ENCODE data around the gene SH2D1B.

Gene SH2D1B

GRCh38 chr1:162384601-162385279, 27.2 kb downstream of the SH2D1B start:
- Histone ChIP-seq H3K9ac (ENCODE audit: low read depth, low read length, poor library complexity) (no peak overlapping the region), H2BK15ac (ENCODE audit: low read length) (no peak overlapping the region), H3K27ac (replicated peaks; ENCODE audit: low read length) (peak overlapping the region; percentile 43), H3K36me3 (replicated peaks in 1 of 2; ENCODE audit: control insufficient read depth in 2 of 2, insufficient read depth in 2 of 2, low read length in 2 of 2) (peaks cover 3 to 39% of the 10 kb centered on the region in 2 donors), H3K14ac (ENCODE audit: low read length) (no peak overlapping the region), H2BK5ac (ENCODE audit: low read length) (no peak overlapping the region), H3K4ac (ENCODE audit: low read length) (no peak overlapping the region), H4K8ac (ENCODE audit: low read depth, low read length) (no peak overlapping the region), H3K9me3 (replicated peaks in 1 of 2; ENCODE audit: control insufficient read depth in 2 of 2, insufficient read depth in 1 of 2, low read depth in 1 of 2, low read length in 2 of 2) (no peaks in the 10 kb centered on the region), H3K23ac (ENCODE audit: low read depth, low read length, poor library complexity) (no peak overlapping the region), H2BK12ac (ENCODE audit: low read length) (no peak overlapping the region), H2BK120ac (ENCODE audit: low read depth, low read length) (peak overlapping the region; percentile 19), H2AK5ac (ENCODE audit: low read depth, low read length) (peak overlapping the region; percentile 40), H3K4me2 (ENCODE audit: insufficient read depth, low read length, poor library complexity, severe bottlenecking) (no peak overlapping the region), H3K79me1 (ENCODE audit: low read depth, low read length) (no peaks in the 10 kb centered on the region), H3K18ac (ENCODE audit: low read length) (no peak overlapping the region), H3K27me3 (ENCODE audit: control insufficient read depth in 3 of 3, insufficient read depth in 3 of 3, low read depth in 1 of 3, low read length in 3 of 3) (no peaks in the 10 kb centered on the region), H4K91ac (ENCODE audit: low read depth, low read length, poor library complexity) (no peak overlapping the region), H3K4me3 (ENCODE audit: low read length in 2 of 2) (no peak overlapping the region), H3K4me1 (ENCODE audit: control insufficient read depth in 2 of 2, insufficient read depth in 1 of 2, low read depth in 1 of 2, low read length in 2 of 2) (peaks cover 34 to 42% of the 10 kb centered on the region in 2 donors), H2AFZ (ENCODE audit: low read length) (peak overlapping the region; percentile 13)
- WGBS, 2 donors (ENCODE audit: extremely low coverage in 2 of 2, insufficient read length in 2 of 2, insufficient replicate concordance in 1 of 2), result no CpG with 5 or more reads among the region's 10 CpGs
- DNase-seq (ENCODE audit: low spot score), result no peak

GRCh38 chr1:162384116-162384515, 27.8 kb downstream of the SH2D1B start:
- no peak overlapping the region for H4K8ac ChIP-seq (ENCODE audit: low read depth, low read length)
- H2AK5ac ChIP-seq (ENCODE audit: low read depth, low read length), result peak overlapping the region; percentile 12
- no peak overlapping the region for H3K4me2 ChIP-seq (ENCODE audit: insufficient read depth, low read length, poor library complexity, severe bottlenecking)
- peak overlapping the region; percentile 43 for H3K27ac ChIP-seq (replicated peaks; ENCODE audit: low read length)
- H3K18ac ChIP-seq (ENCODE audit: low read length), result peak overlapping the region; percentile 68
- peak overlapping the region; percentile 13 for H2AFZ ChIP-seq (ENCODE audit: low read length)
- no peak overlapping the region for H4K91ac ChIP-seq (ENCODE audit: low read depth, low read length, poor library complexity)
- H2BK120ac ChIP-seq (ENCODE audit: low read depth, low read length), result peak overlapping the region; percentile 26
- no peaks in the 10 kb centered on the region for H3K9me3 ChIP-seq (replicated peaks in 1 of 2; ENCODE audit: control insufficient read depth in 2 of 2, insufficient read depth in 1 of 2, low read depth in 1 of 2, low read length in 2 of 2)
- no peak overlapping the region for H2BK5ac ChIP-seq (ENCODE audit: low read length)
- H3K23ac ChIP-seq (ENCODE audit: low read depth, low read length, poor library complexity), result no peak overlapping the region
- H3K79me1 ChIP-seq (ENCODE audit: low read depth, low read length), result no peaks in the 10 kb centered on the region
- peaks cover 28 to 35% of the 10 kb centered on the region in 2 donors for H3K4me1 ChIP-seq (ENCODE audit: control insufficient read depth in 2 of 2, insufficient read depth in 1 of 2, low read depth in 1 of 2, low read length in 2 of 2)
- H2BK15ac ChIP-seq (ENCODE audit: low read length), result peak overlapping the region; percentile 29
- peak overlapping the region; percentile 49 for H3K14ac ChIP-seq (ENCODE audit: low read length)
- WGBS, 2 donors (ENCODE audit: extremely low coverage in 2 of 2, insufficient read length in 2 of 2, insufficient replicate concordance in 1 of 2), result no CpG with 5 or more reads among the region's 6 CpGs
- peak overlapping the region; percentile 18 for H2BK12ac ChIP-seq (ENCODE audit: low read length)
- no peaks in the 10 kb centered on the region for H3K27me3 ChIP-seq (ENCODE audit: control insufficient read depth in 3 of 3, insufficient read depth in 3 of 3, low read depth in 1 of 3, low read length in 3 of 3)
- no peak overlapping the region for H3K4me3 ChIP-seq (ENCODE audit: low read length in 2 of 2)
- no peak for DNase-seq (ENCODE audit: low spot score)
- no peak overlapping the region for H3K9ac ChIP-seq (ENCODE audit: low read depth, low read length, poor library complexity)
- H3K36me3 ChIP-seq (replicated peaks in 1 of 2; ENCODE audit: control insufficient read depth in 2 of 2, insufficient read depth in 2 of 2, low read length in 2 of 2), result peaks cover 3 to 39% of the 10 kb centered on the region in 2 donors
- peak overlapping the region; percentile 2 for H3K4ac ChIP-seq (ENCODE audit: low read length)

- H3K23ac ChIP-seq (ENCODE audit: low read depth, low read length, poor library complexity), result no peak overlapping the region
- no peak overlapping the region for H3K9ac ChIP-seq (ENCODE audit: low read depth, low read length, poor library complexity)
- peak overlapping the region; percentile 24 for H2BK12ac ChIP-seq (ENCODE audit: low read length)
- H3K27ac ChIP-seq (replicated peaks; ENCODE audit: low read length), result no peak overlapping the region
- H4K8ac ChIP-seq (ENCODE audit: low read depth, low read length), result no peak overlapping the region
- no peak overlapping the region for H3K4me2 ChIP-seq (ENCODE audit: insufficient read depth, low read length, poor library complexity, severe bottlenecking)
- no peak overlapping the region for H2AFZ ChIP-seq (ENCODE audit: low read length)
- no peak overlapping the region for H2BK5ac ChIP-seq (ENCODE audit: low read length)
- no peak overlapping the region for H2BK15ac ChIP-seq (ENCODE audit: low read length)
- peak overlapping the region; percentile 26 for H2BK120ac ChIP-seq (ENCODE audit: low read depth, low read length)
- no peak for DNase-seq (ENCODE audit: low spot score)
- no peak overlapping the region for H3K4ac ChIP-seq (ENCODE audit: low read length)
- WGBS, 2 donors (ENCODE audit: extremely low coverage in 2 of 2, insufficient read length in 2 of 2, insufficient replicate concordance in 1 of 2), result no CpG with 5 or more reads among the region's 8 CpGs
- no peaks in the 10 kb centered on the region for H3K27me3 ChIP-seq (ENCODE audit: control insufficient read depth in 3 of 3, insufficient read depth in 3 of 3, low read depth in 1 of 3, low read length in 3 of 3)
- no peak overlapping the region for H3K14ac ChIP-seq (ENCODE audit: low read length)
- no peaks in the 10 kb centered on the region for H3K9me3 ChIP-seq (replicated peaks in 1 of 2; ENCODE audit: control insufficient read depth in 2 of 2, insufficient read depth in 1 of 2, low read depth in 1 of 2, low read length in 2 of 2)
- H2AK5ac ChIP-seq (ENCODE audit: low read depth, low read length), result peak overlapping the region; percentile 12
- H3K4me1 ChIP-seq (ENCODE audit: control insufficient read depth in 2 of 2, insufficient read depth in 1 of 2, low read depth in 1 of 2, low read length in 2 of 2), result peaks cover 26 to 29% of the 10 kb centered on the region in 2 donors
- H3K18ac ChIP-seq (ENCODE audit: low read length), result peak overlapping the region; percentile 20
- no peak overlapping the region for H4K91ac ChIP-seq (ENCODE audit: low read depth, low read length, poor library complexity)
- peaks cover 3 to 39% of the 10 kb centered on the region in 2 donors for H3K36me3 ChIP-seq (replicated peaks in 1 of 2; ENCODE audit: control insufficient read depth in 2 of 2, insufficient read depth in 2 of 2, low read length in 2 of 2)
- H3K79me1 ChIP-seq (ENCODE audit: low read depth, low read length), result no peaks in the 10 kb centered on the region
- H3K4me3 ChIP-seq (ENCODE audit: low read length in 2 of 2), result no peak overlapping the region
These were observed 28.4 kb downstream of the SH2D1B start for GRCh38 chr1:162383516-162383915.

- Histone ChIP-seq H3K18ac (ENCODE audit: low read length) (peak overlapping the region; percentile 20), H3K23ac (ENCODE audit: low read depth, low read length, poor library complexity) (no peak overlapping the region), H3K4me1 (ENCODE audit: control insufficient read depth in 2 of 2, insufficient read depth in 1 of 2, low read depth in 1 of 2, low read length in 2 of 2) (peaks cover 26% of the 10 kb centered on the region in 2 donors), H2BK120ac (ENCODE audit: low read depth, low read length) (no peak overlapping the region), H3K36me3 (replicated peaks in 1 of 2; ENCODE audit: control insufficient read depth in 2 of 2, insufficient read depth in 2 of 2, low read length in 2 of 2) (peaks cover 3 to 39% of the 10 kb centered on the region in 2 donors), H4K8ac (ENCODE audit: low read depth, low read length) (no peak overlapping the region), H2BK5ac (ENCODE audit: low read length) (no peak overlapping the region), H2BK12ac (ENCODE audit: low read length) (peak overlapping the region; percentile 24), H3K9me3 (replicated peaks in 1 of 2; ENCODE audit: control insufficient read depth in 2 of 2, insufficient read depth in 1 of 2, low read depth in 1 of 2, low read length in 2 of 2) (no peaks in the 10 kb centered on the region), H3K79me1 (ENCODE audit: low read depth, low read length) (no peaks in the 10 kb centered on the region), H3K4me2 (ENCODE audit: insufficient read depth, low read length, poor library complexity, severe bottlenecking) (no peak overlapping the region), H3K27ac (replicated peaks; ENCODE audit: low read length) (no peak overlapping the region), H3K9ac (ENCODE audit: low read depth, low read length, poor library complexity) (no peak overlapping the region), H2AK5ac (ENCODE audit: low read depth, low read length) (no peak overlapping the region), H3K14ac (ENCODE audit: low read length) (no peak overlapping the region), H2BK15ac (ENCODE audit: low read length) (no peak overlapping the region), H3K4ac (ENCODE audit: low read length) (no peak overlapping the region), H3K27me3 (ENCODE audit: control insufficient read depth in 3 of 3, insufficient read depth in 3 of 3, low read depth in 1 of 3, low read length in 3 of 3) (no peaks in the 10 kb centered on the region), H3K4me3 (ENCODE audit: low read length in 2 of 2) (no peak overlapping the region), H4K91ac (ENCODE audit: low read depth, low read length, poor library complexity) (no peak overlapping the region), H2AFZ (ENCODE audit: low read length) (no peak overlapping the region)
- no CpG with 5 or more reads among the region's 6 CpGs for WGBS, 2 donors (ENCODE audit: extremely low coverage in 2 of 2, insufficient read length in 2 of 2, insufficient replicate concordance in 1 of 2)
- DNase-seq (ENCODE audit: low spot score), result no peak
These were observed 28.8 kb downstream of the SH2D1B start for GRCh38 chr1:162383091-162383490.

Measured in neuronal stem cell (in vitro differentiated cells).